HK-2 (cell line): ENCODE measurements around the gene JAG2.
A peak's percentile ranks its signal among the peaks of the same experiment; 100 is the strongest.
"Not testable (repeated sequence)": the region's sequence is repeated elsewhere in the genome, so short reads cannot be mapped to it uniquely, and the experiment has no call there.

Experiments
- DNase-seq: peaks from one replicate; pipeline ENCODE4 v3.0.0-alpha.2; 2018; ENCODE audit not compliant: unreplicated experiment

Gene JAG2

DNA sequence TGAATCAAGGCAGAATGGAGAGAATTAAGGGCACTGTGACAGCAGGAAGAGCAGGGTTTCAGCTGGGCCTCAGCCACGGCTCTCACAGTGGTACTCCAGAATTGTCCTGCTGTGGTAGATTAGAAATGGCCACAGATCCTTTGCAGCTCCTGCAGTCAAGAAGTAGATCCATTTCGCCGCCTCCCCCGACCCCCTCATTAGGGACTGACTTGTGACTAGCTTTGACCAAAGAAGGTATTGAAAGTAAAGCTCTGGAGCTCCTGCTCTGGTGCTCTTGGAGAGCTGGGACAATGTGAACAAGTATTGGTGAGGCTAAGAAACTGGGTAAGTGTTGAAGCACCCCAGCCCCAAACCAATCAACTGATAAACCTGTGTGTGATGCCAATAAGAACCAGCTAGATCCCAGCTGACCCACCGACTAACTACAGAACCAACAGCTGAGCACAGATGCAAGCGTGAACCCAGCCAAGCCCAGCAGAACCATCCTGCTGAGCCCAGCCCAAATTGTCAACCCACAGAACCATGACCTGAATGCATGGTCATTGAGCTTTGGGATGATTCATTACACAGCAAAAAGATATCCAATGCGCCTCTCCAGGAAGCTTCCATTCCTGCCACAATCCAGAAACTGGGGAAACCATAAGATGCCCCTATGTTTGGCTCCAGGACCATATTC is 50.7 kb downstream of the JAG2 start:
- DNase-seq: no peak

DNA sequence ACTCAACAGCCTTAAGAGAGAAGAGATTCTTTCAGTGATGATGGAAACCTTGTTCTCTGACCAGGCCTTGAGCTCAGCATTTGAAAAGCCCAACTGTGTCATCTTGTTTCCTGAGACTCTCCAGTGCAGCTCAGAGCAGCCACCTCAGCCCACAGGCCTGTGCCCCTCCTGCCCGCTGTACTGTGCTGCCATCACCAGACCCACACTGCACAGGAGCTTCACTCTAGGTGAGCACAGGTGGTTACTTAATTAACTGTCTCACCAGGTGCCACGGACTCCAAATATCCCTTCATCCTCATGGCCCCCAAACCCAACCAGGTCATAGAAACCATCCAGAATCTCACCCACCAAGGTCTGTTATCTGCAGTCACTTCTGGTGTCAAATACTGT is 51.3 kb downstream of the JAG2 start:
- no peak for DNase-seq

DNA sequence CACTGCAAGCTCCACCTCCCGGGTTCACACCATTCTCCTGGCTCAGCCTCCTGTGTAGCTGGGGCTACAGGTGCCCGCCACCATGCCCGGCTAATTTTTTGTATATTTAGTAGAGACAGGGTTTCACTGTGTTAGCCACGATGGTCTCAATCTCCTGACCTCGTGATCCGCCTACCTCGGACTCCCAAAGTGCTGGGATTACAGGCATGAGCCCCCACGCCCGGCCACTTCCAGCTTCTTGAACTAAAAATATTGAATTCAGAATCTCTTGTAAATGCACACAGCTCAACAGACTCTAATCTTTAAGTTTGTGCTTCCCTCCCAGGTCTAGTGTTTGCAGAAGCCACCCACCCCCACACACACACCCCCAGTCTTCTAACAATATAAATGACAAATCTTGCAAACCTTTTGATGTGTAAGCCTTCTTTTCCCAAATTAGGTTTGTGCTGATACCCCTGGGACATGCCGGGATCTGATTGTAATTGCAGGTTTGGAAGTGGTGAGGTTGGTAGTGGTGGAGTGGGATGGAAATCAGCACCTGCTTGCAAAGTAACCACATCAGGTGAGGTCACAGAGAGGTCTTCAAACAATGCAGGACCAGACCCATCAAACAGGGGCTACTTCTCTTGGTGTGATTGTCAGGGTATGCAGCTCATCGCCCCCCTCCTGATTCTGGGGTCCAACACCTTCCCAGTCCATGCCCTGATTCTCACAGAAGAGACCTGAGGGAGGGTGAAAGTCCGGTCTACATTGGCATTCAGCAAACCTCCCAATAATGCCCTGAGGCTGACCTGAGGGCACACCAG is 51.9 kb downstream of the JAG2 start:
- DNase-seq: no peak

DNA sequence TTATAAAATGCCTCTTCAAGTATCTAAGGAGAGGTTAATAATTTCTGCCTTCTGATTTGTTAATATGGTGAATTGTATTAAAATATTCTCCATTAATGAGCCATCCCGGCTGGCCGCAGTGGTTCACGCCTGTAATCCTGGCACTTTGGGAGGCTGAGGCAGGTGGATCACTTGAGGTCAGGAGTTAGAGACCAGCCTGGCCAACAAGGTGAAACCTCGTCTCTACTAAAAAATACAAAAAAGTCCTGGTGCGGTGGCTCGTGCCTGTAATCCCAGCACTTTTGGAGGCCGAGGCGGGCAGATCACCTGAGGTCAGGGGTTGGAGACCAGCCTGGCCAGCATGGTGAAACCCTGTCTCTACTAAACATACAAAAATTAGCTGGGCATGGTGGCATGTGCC is 59.3 kb downstream of the JAG2 start:
- DNase-seq: not testable (repeated sequence)

DNA sequence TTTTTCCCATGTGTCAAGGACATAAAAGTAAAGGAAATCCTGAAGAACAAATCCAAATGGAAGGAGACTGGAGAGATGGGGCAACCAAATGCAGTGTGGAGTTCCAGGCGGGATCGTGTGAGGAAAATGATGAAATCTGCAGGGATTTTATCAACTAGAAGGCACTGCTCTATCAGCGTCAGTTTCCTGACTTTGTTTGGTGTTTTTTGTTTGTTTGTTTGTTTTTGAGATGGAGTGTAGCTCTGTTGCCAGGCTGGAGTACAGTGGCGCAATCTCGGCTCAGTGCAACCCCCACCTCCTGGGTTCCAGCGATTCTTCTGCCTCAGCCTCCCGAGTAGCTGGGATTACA is 60.1 kb downstream of the JAG2 start:
- no peak for DNase-seq

DNA sequence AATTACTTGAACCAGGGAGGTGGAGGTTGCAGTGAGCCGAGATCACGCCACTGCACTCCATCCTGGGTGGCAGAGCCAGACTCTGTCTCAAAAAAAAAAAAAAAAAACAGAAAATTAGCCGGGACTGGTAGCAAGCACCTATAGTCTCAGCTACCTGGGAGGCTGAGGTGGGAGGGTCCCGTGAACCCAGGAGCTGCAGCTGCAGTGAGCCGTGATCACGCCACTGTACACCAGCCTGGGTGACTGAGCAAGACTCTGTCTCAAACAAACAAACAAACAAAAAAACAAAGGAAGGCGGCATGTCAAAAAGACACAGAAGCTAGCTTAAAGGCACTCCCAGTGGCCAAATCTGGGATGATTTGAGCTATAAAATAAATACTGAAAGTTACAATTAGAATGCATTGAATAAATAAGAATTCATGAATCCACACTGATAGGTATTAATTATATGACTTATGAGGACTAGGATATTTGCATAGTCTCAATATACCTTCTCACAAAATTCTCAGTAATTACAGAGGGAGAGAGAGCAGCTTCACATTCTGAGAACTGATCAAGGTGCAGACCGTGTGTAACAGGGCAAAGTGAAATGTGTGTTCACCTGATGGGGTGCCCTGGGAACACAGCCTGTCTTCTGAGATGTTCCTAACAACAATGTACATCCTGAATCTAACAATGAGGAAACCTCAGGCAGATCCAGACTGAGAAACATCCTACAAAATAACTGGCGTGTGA is 60.6 kb downstream of the JAG2 start:
- no peak for DNase-seq

DNA sequence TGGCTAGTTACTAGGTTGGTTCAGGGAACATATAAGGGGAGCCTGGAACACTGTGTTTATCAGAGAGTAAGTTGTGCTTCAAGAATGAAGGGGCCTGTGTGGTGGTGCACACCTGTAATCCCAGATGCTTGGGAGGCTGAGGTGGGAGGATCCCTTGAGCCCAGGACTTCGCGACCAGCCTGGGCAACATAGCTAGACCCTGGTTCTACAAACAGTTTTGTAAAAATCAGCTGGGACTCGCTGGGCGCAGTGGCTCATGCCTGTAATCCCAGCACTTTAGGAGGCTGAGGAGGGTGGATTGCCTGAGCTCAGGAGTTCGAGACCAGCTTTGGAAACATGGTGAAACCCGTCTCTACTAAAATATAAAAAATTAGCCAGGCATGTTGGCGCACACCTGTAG is 61.2 kb downstream of the JAG2 start:
- DNase-seq: no peak

DNA sequence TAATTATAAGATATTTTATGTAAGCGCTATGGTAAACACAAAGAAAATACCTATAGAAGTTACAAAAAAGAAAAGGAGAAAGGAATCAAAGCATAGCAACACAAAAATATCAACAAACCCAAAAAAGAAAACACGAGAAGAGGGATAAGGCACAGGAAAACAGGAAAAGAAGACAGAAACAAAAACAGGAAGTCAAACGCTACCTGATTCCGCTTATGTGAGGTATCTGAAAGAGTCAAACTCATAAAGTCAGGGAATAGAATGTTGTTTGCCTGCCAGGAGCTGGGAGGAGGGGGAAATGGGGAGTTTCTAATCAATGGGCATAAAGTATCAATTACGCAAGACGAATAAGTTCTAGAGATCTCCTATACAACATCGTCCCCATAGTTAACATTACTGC is 63.4 kb downstream of the JAG2 start:
- DNase-seq: no peak

DNA sequence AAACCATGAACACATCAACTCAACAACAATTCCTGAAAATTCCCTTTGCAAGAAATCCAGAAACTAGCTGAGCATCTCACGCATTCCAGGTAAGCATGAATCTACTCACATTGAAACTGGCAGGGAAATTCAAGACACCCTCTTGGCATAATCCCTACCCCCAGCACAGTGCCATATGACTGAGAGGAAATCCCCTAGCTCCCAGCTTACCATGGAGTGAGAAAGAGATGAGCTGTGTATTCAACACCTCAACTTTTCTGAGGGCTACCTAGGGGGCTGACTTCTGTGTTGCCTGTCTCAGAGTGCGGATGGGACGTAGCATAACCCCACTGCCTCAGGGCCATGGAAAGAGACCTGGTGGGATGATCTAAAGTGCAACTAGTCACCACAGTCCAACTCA is 65.7 kb downstream of the JAG2 start:
- no peak for DNase-seq

DNA sequence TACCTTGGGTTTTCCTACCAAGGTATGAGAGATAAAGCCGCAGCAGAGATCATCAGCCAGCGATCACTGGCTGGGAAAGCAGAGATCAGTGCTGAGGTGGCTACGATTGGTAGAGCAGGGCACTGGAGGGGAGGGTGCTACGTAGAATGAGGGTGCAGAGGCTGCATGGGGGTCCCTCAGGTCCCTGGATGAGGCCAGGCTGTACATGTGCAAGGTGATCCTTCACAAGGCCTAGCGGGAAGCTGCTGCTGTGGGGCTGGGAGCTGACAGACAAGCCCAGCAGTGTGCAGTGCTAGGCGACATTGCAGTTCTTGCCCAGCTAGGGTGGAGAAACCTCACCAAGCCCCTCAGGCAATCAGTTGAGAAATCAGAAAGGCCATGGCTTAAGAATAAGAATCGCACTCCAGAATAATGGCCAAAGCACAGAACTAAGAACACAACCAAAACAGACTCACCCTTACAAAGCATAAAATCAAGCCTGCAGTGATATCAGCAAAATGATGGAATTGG is 66.2 kb downstream of the JAG2 start:
- no peak for DNase-seq

DNA sequence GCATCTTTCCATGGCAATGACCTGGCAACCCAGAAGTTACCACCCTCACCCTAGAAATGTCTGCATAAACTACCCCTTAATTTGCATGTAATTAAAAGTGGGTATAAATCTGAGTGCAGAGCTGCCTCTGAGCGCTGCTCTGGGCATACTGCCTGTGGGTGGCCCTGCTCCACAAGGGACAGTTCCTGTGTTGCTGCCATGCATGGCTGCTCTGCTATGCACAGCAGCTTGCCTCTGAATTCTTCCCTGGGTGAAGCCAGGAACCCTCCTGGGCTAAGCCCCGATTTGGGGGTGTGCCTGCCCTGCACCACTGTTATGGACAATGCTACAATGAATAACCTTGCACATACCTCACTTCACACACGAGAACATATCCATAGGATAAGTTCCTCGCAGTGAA is 67.7 kb downstream of the JAG2 start:
- no peak for DNase-seq

DNA sequence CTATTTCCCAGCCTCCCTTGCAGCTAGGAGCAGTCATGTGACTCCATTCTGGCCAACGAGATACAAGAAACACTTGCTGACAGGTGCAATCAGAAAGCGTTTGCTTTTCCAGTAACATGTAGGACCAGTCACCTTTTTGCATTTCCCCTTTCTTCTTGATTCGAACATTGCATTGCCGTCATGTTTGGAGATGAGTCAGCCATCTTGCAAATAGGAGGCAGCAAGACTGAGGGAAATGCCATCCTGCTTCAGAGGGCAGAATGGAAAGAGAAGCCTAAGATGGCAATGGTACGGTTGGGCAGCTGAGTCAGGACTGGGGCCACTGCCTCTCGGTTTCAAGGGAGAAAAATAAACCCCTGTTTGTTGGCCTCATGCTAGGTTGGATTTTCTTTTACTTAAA is 68.8 kb downstream of the JAG2 start:
- DNase-seq: no peak

DNA sequence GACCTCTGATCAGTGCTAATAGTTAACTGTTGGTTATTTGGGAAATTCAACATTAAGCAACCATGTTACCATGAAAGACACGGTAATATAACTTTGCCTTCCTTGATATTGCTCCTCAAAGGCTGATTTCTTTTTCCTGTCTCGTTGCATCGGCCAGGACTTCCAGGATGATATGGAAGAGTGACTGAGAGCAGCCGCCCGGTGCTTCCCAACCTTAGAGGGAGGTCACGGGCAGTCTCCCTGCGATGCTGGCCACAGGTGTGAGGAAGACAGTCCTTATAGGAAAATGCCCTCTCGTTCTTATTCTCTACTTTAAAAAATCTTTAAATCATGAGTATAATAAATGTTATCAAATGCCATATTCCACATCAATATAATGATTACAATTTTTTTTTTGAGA is 70.3 kb downstream of the JAG2 start:
- no peak for DNase-seq

DNA sequence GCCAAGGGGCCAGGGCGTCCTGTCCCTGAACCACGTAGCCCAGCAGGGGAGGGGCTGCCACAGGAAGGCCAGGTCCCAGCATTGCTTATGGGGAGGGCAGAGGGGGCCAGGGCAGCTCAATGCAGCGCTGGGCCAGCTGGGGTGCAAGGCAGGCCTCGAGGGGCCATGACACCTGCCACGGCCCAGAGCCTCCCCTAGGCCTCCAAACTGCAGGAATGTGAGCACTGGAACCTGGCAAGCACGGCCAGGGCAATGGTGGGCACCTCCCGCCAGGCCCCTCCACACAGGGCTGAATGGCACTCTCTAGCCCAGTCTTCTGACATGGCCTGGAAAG is 70.8 kb downstream of the JAG2 start:
- no peak for DNase-seq

DNA sequence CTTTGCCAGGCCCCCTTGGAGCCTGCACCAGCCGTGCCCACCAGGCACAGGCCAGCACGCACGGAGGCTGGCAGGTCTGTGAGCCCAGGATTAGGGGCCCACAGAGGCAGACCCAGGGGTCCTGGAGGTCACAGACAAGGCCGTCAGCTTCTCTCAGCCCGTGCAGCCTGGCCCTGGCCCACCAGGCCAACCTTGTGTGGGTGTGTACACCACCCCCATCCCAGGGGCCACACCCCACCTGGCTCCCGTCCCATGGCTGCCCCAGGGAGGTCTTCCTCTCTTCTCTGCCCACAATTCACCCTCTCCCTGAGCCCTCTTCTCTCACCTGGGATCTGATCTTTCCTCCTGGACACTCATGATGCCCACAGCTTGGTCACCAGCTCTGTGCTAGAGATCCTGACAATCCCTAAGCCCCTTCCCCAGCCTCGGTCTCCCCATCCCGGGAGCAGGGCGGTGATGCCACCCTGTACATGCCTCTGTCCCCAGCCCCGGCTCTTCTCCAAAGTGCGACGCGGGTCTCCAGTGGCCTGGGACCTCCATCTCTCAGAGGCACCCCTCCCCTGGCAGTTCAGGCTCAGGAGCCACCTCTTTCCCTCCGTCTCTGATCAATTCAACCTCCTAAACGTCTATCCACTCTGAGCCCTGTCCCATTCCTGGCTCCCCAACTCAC is 72.2 kb downstream of the JAG2 start:
- DNase-seq: no peak

DNA sequence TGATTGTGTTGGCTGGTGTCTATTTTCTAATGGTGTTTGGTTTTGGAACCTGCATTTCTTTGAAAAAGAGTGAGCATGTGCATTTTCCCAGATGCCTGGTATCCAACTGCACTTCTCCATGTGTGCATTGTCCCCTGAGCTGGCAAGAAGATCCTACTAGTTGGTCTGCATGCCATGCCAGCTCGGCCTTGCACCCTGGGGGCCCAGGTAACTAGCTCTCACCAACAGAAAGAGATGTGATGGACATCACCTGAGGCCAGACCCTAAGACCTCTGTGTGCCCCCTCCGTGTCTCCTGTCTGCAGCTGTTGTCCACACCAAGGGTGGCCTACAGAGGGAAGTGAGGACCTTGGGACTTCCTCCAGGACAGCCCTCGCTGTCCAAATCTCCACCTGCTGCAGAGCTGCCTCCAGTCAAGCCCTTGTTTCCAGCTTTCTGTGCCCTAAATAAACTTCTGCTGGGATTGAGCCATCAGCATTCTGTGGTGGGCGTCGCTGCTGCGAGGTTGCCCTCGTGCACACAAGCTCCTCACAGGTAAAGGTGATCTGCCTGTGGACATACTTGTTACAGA is 73.3 kb downstream of the JAG2 start:
- no peak for DNase-seq

DNA sequence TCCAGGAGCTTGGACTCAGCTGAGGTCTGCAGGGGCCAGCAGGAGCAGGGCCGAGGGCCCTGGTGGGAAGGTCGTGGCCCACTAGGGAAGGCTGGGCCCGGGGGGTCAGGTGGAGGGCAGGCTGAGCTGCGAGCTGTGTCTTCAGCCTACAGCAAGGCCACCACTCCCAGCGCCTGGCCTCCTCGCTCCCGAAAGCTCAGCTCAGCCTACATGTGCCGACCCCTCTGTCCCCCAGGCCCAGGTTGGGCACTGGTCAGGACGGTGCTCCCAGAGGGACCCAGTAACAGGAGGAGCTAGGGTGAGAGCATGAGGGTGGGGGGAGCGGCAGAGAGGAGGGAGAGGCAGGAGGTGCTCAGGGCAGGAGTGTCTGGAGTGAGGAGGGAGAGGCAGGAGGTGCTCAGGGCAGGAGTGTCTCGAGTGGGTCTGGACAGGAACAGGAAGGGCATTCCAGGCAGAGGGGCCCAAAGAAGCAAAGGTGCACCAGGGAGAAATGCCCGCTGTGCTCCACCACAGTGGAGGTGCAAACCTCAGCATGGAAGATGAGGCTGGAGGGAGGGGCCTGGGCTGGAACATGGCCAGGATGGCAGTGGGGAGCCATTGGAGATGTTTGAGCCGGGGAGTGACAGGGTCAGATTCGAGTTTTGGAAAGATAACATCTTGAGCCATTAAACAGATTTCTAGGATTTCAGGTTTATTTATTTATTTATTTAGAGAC is 74.2 kb downstream of the JAG2 start:
- no peak for DNase-seq

DNA sequence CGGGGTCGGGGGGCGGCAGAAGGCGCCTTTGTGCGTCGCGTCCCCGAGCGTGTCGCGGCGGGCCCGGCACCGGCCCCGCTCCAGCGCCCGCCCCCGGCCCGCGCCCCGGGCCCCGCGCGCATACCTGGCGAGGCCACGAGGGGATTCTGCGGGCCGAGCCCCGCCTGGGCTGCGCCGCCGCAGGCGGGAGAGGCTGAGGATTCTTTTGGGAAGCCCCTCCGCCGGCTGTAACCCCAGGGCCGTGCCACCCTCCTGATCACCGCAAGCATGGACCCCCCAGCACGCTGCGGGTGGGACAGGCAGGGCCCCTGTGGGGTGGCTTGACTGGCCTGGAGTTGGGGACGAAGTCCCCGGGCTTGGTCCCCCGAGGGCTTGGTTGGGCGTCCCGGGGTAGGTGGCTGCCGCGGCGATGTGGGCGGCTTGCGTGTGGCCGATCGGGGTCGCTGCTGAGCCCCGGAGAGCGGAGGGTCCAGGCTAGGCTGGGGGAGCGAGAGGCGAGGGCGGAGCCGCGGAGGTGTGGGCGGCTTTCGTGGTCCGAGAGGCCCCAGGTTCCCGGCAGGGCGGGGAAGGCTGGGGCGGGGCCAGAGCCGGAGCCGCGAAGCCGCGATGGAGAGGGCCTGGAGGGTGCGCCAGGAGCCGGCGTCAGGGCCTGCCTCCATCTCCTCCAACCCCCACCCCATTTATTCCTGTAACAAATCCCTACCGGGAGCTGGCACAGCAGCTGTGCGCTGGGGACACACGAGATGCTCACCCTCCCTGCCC is 75.0 kb downstream of the JAG2 start:
- peak; percentile 93 for DNase-seq

DNA sequence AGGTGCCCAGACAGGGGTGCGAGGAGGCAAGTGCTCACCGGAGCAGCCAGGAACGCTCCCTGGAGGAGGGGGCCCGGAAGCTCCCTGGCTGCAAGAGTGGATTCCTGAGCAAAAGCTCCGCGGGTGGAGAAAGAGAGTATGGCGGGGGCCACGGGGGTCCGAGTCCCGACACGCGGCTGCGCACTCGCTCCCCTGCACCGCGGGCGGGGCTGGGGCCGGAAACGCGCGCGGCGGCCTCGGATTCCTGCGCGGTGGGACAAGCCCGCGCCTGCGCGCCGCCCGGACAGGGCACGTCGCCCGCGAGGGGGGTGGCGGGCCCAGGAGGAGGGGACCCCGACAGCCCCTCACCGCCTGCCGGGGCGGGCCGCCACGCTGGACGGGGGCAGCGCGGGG is 75.5 kb downstream of the JAG2 start:
- DNase-seq: peak; percentile 77

DNA sequence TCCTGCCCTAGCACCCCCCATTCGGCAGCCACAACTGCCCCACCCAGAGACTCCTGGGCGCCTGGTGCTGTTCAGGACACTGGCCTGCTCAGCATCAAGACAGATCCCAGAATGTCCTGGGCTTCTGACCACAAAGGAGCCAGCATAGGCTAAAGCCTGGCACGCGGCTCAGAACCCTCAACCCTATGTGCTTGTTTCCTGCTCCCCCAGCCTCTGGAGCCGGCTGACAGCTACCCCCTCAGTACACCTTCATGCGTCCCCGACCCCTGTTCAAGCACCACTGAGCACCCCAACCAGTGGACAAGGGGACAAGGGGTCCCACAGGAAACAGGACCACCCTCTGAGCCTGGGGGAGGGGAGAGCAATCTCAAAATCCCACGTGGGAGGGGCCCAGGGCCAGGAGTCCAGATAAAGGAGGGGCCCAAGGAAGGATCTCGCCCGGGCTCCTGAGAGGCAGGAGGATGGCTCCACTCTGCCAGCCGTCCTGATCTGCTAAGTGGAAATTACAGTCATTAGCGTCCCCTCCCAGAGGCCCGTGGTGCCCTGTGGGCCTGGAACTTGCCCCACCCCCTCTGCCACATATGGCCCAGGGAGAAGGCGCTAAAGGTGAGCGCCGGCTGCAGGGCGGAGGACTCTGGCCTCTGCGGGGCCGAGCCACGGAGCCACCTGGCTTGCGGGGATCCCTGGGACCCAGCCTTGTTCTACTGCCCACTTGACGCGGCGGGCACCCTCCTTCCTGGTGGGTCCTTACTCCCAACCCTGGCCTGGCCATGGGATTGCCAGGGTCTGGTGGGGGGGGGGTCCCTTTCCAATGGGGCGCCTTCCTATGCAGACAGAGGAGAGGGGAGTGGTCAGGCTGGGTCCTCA is 76.2 kb downstream of the JAG2 start:
- DNase-seq: peak; percentile 70
